ENCODE measurements around the gene MIDN. TPM values are rescaled to one million over a fixed set of nuclear protein-coding genes. Genes with fewer than 3 reads are reported as not detected.

The MIDN gene
- polyA plus RNA-seq, 1 donor from 2014 or later, result 24.8 TPM

DNA sequence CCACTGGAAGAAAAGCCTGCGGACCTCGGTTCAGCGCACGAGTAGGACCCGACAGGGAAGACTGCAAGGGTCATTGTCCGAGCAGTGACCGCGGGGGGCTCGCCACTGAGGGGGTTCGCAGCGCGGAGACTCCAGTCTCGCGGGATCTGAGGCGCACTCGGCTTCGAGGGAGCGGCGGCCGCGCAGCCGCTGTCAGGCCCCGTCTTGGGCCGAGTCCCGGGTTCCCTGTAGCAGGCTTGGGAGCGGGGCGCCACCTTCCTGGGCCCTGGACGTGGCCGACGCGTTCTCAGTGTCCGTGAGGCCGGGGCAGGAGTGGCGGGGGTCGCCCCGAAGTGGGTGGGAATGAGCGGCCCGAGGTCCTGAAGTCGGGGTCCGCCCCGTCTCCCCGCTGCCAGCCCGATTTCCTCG lies 26.5 kb downstream of the MIDN start:
- Histone ChIP-seq H3K27me3 (ENCODE audit: insufficient read depth, low read depth, low read length) (no peaks in the 10 kb centered on the region), H3K36me3 (ENCODE audit: insufficient read depth, low read length) (peaks cover 5% of the 10 kb centered on the region), H4K20me1 (ENCODE audit: insufficient read depth) (peaks cover 18% of the 10 kb centered on the region), H3K4me3 (ENCODE audit: low read length) (peak overlapping the region; percentile 82), H3K27ac (ENCODE audit: low read length) (peak overlapping the region; percentile 93), H3K4me2 (ENCODE audit: low read length) (peak overlapping the region; percentile 44), H3K9ac (ENCODE audit: low read length) (peak overlapping the region; percentile 87), H3K79me2 (replicated peaks; ENCODE audit: insufficient read depth, low read length) (peaks cover 27% of the 10 kb centered on the region), H3K9me2 (ENCODE audit: insufficient read depth, low read length) (no peaks in the 10 kb centered on the region), H2AFZ (ENCODE audit: low read depth, low read length) (no peak overlapping the region), H3K9me3 (ENCODE audit: low read length) (no peaks in the 10 kb centered on the region), H3F3A (ENCODE audit: insufficient read depth, low read length, poor library complexity, severe bottlenecking) (no peaks in the 10 kb centered on the region)
- TF ChIP-seq RAD21 (conservative IDR thresholded peaks at IDR 0.05) (no peak), POLR2AphosphoS5 (IDR thresholded peaks at IDR 0.05) (no peak), TAF1 (IDR thresholded peaks at IDR 0.05; ENCODE audit: low read depth) (no peak), EP300 (conservative IDR thresholded peaks at IDR 0.05; ENCODE audit: poor library complexity, severe bottlenecking) (no peak)
- TF ChIP-seq, protein P1, sequence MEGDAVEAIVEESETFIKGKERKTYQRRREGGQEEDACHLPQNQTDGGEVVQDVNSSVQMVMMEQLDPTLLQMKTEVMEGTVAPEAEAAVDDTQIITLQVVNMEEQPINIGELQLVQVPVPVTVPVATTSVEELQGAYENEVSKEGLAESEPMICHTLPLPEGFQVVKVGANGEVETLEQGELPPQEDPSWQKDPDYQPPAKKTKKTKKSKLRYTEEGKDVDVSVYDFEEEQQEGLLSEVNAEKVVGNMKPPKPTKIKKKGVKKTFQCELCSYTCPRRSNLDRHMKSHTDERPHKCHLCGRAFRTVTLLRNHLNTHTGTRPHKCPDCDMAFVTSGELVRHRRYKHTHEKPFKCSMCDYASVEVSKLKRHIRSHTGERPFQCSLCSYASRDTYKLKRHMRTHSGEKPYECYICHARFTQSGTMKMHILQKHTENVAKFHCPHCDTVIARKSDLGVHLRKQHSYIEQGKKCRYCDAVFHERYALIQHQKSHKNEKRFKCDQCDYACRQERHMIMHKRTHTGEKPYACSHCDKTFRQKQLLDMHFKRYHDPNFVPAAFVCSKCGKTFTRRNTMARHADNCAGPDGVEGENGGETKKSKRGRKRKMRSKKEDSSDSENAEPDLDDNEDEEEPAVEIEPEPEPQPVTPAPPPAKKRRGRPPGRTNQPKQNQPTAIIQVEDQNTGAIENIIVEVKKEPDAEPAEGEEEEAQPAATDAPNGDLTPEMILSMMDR (IDR thresholded peaks at IDR 0.05; ENCODE audit: poor library complexity, severe bottlenecking), result no peak
- TF ChIP-seq, protein P2, sequence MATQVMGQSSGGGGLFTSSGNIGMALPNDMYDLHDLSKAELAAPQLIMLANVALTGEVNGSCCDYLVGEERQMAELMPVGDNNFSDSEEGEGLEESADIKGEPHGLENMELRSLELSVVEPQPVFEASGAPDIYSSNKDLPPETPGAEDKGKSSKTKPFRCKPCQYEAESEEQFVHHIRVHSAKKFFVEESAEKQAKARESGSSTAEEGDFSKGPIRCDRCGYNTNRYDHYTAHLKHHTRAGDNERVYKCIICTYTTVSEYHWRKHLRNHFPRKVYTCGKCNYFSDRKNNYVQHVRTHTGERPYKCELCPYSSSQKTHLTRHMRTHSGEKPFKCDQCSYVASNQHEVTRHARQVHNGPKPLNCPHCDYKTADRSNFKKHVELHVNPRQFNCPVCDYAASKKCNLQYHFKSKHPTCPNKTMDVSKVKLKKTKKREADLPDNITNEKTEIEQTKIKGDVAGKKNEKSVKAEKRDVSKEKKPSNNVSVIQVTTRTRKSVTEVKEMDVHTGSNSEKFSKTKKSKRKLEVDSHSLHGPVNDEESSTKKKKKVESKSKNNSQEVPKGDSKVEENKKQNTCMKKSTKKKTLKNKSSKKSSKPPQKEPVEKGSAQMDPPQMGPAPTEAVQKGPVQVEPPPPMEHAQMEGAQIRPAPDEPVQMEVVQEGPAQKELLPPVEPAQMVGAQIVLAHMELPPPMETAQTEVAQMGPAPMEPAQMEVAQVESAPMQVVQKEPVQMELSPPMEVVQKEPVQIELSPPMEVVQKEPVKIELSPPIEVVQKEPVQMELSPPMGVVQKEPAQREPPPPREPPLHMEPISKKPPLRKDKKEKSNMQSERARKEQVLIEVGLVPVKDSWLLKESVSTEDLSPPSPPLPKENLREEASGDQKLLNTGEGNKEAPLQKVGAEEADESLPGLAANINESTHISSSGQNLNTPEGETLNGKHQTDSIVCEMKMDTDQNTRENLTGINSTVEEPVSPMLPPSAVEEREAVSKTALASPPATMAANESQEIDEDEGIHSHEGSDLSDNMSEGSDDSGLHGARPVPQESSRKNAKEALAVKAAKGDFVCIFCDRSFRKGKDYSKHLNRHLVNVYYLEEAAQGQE (IDR thresholded peaks at IDR 0.05; ENCODE audit: borderline replicate concordance), result no peak

DNA sequence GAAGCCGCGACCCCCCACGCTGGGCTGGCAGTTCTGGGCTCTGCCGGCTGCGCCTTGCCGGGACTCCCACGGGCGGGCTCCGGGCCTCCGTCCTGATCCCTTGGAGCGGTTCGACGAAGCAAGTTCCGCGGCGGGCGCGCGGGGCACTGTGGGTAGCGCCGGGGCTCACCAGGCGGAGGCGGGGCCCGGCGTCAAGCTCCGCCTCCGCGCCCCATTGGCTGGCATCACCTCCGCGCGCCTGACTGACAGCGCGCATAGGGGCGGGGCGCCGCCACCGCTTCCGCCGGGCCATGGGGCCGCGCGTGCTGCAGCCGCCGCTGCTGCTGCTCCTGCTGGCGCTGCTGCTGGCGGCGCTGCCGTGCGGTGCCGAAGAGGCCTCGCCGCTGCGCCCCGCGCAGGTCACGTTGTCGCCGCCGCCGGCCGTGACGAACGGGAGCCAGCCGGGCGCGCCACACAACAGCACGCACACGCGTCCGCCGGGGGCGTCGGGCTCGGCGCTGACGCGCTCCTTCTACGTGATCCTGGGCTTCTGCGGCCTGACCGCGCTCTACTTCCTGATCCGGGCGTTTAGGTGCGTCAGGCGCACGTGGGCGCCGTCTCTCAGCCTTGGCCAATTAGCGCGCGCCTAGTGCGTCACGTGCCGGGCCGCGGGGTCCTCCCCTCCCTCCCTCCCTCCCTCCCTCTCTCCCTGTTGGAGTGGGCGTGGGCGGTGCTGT lies 27.0 kb downstream of the MIDN start, which contains the start of gene FAM174C:
FAM174C (plus strand) TSS at position 271 of the 716 bp plus-strand sequence; CDS start at position 291, 20 bp downstream.
- Histone ChIP-seq H3K9me3 (ENCODE audit: low read length) (no peaks in the 10 kb centered on the region), H3K27me3 (ENCODE audit: insufficient read depth, low read depth, low read length) (no peaks in the 10 kb centered on the region), H3K36me3 (ENCODE audit: insufficient read depth, low read length) (peaks cover 5% of the 10 kb centered on the region), H3K27ac (ENCODE audit: low read length) (peak within 1 kb of the TSS; percentile 93), H3F3A (ENCODE audit: insufficient read depth, low read length, poor library complexity, severe bottlenecking) (no peaks in the 10 kb centered on the region), H3K4me3 (ENCODE audit: low read length) (peak within 1 kb of the TSS; percentile 82), H3K79me2 (replicated peaks; ENCODE audit: insufficient read depth, low read length) (peaks cover 21% of the 10 kb centered on the region), H2AFZ (ENCODE audit: low read depth, low read length) (peak within 1 kb of the TSS; percentile 37), H3K9me2 (ENCODE audit: insufficient read depth, low read length) (no peaks in the 10 kb centered on the region), H3K9ac (ENCODE audit: low read length) (peak within 1 kb of the TSS; percentile 87), H4K20me1 (ENCODE audit: insufficient read depth) (peaks cover 12% of the 10 kb centered on the region), H3K4me2 (ENCODE audit: low read length) (peak within 1 kb of the TSS; percentile 84)
- TF ChIP-seq EP300 (conservative IDR thresholded peaks at IDR 0.05; ENCODE audit: poor library complexity, severe bottlenecking), result peak; percentile 76
- TF ChIP-seq POLR2AphosphoS5 (IDR thresholded peaks at IDR 0.05), result peak; percentile 44
- TF ChIP-seq, protein P1 (IDR thresholded peaks at IDR 0.05; ENCODE audit: poor library complexity, severe bottlenecking), result peak; percentile 45
- TF ChIP-seq SMC3 (conservative IDR thresholded peaks at IDR 0.05; ENCODE audit: poor library complexity), result no peak
- TF ChIP-seq MXI1 (conservative IDR thresholded peaks at IDR 0.05; ENCODE audit: poor library complexity, severe bottlenecking), result peak; percentile 99
